Stimulated activated CD8-positive, alpha-beta memory T cell treated with anti-CD3 and anti-CD28 coated beads, Interleukin-7, amount 100 ng/mL, for 4 hours (primary cell): ENCODE results near the gene LRRC8B.
A peak's percentile ranks its signal among the peaks of the same experiment; 100 is the strongest.
"Not testable (repeated sequence)": the region's sequence is repeated elsewhere in the genome, so short reads cannot be mapped to it uniquely, and the experiment has no call there.

Experiments
- DNase-seq, 2 donors: peaks; one replicate each; pipeline ENCODE4 v3.0.0-alpha.2; 2020; ENCODE audit warnings: low read depth in 2 of 2

The LRRC8B gene

DNA sequence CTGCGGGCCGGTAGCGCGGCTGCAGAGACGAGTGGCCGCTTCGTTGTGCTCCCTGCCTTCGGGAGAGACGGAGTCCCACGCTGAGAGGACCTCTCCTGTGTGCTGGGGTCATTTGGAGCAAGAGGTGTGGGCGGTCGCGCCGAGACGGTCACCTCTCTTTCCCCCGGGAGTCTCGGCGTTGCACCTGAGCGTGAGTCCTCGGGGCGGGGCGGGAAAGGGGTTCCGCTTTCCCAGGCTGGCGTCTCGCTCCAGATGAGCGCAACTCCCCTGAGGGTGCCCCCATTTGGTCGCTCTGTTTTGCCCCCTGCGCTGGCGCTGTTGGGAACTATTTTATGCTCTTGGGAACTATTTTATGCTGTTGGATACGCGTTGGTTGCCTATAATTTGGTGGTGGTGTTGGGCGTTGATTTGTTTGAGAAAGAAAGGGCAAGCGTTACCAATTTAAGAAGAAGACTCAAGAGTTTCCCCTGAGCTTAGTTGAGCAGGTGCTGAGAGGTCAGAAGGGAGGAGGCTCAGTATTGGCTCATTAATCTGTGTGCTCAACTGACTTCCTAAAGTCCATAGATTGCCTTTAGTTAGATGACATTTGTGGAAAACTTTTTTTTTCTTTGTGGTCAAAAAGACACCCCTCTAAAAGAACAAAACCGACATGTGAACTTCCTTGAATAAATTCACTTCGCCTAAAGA, 683 bp downstream of the LRRC8B start:
- peak in 1 of 2 donors; percentile 29 for DNase-seq

DNA sequence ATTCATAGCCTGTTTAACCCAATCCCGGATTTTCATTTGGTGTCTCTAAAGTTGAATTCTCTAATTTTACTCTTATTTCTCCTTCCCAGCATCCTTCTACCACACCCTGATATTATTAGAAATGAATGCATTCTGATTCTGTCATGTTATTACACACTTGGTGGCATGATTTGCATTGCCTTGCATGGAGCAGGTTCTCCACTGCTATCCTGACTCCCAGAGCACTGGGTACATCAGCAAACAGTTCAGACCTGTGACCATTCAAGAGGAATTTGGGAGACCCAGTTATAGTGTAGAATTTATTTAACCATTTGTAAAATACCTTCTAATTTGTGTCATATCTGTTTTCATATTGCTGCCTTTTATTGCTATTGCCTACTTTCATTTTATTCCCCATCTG, 2.6 kb downstream of the LRRC8B start:
- no peak for DNase-seq

DNA sequence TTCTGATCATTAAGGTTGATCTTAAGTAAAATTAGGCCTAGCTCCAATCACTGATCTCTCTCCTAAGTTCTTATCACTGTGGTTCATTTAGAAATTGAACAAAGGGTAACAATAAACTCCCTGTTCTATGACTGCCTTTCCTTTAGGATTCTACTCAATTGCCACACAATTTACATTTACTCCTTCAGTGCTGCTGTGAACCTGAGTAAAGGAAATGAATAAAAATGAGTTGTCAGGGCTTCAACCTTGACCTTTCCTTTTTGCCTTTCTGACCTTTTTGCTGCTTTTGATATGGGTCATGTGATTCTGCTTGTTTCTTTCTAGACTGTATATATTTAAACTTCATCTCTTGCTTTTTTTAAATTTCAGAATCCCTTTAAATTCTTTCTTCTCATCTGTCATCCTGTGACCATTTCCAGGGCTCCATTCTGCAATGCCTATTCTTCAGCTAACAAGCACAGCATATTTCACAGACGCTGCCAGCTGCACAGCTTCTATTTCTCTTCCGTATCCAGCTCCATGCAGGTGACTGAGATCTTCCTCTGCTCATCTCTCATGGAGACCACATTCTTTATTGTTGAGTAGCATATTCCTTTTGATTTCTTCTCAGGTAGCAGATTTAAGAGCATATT, 3.2 kb downstream of the LRRC8B start:
- DNase-seq = no peak

DNA sequence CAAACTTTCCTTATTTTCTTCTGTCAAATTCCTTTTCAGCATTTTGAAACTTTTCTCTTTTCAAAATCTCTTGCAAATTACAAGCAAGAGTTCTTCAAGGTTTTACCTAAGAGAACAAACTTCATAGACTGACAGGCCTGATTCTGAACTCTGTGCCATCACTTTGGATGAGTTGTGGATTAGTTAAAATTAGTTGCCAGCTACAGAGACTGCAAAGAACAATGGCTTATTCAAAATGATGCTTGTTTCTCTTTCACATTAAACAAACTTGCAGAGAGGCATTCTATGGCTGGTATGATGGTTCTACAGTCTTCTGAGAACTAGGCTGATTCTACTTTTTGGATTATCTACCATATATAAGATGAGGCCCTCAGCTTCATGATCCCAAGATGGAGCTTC, 3.8 kb downstream of the LRRC8B start:
- DNase-seq = no peak

DNA sequence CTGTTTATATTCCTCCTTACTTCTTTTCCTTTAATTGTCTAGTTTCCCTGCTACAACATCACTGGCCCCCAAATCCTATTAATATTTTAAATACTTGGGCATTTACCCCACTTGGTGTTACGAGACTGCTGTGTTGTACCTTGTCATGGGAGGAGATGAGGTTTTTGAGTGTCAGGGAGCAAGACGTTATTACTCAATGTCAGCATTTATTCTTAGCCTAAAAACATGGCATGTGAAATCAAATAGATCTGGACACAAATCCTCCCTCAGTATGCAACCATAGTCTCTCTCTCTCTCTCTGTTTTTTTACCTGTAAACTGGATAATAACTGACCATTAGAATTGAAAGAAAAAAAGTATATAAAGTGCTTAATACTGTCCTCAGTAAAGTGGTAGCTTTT, 4.6 kb downstream of the LRRC8B start:
- no peak for DNase-seq

DNA sequence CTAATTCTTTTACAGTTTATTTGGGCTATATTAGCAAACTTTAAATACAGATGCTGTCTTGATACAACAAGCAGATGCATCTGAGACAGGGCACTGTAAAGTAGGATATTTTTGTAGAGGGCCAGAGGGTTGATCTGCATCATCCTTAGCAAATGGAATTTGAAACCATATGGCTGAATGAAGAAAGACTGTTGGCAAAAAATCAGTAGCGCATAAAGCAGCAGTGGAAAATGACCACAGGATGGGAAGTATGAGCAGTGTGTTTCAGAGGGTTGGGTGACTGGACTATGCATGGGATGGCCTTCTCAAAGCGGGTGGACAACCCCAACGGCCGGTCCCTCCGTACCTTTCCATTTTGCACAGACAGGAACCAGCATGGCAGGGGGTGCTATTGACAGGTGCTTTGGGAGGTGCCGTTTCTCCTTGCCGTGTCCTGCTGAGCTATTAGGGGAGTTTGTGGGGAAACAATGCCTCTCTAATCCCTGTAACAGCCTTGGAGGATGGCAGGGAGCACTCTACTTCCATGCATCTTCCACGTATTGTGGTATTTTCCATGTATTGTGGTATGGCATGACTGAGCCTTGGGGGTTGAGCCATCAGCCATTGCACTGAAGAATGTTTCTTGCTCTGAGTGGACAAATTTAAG, 5.9 kb downstream of the LRRC8B start:
- DNase-seq = no peak

DNA sequence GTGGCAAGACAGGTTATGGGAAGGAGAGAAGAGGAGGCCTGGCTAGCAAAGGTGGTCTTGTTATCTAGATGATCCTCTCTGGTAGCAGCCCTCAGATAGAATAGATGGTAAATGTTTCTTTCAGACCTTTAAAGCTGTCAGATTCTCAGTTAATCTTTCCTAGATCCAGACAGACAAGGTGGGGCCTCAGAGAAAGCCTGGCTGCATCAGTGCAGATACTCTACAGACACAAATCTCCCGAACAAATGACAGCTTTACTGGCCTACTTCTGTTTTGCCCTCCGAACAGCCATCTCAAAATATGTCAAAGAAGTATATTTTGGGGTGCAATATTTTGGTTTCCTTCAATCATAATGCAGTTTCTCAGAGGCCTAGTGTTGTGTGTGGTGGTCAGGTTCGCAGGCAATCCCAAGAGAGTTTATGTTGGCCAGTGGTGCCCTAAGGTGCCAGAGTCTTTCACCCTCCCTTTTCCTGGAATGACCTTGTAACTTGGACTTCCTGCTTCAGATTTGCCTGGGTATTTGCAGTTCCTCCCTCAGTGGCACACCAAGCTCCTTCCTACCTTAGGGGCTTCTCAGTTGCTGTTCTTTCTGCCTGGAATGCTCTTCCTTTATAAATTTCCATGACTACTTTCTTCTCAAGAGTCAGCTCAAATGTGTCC, 7.0 kb downstream of the LRRC8B start:
- DNase-seq = no peak

DNA sequence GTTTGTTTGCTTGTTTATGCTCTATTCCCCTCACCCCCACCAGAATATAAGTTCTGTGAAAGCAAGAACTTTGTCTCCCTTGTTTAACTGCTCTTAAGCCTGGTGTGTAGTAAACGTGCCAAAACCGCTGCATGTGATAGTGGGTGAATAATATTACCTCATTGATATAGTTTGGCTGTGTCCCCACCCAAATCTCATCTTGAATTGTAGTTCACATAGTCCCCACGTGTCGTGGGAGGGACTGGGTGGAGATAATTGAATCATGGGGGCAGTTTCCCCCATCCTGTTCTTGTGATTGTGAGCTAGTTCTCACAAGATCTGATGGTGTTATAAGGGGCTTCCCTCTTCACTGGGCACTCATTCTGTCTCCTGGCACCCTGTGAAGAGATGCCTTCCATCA, 7.6 kb downstream of the LRRC8B start:
- no peak for DNase-seq

DNA sequence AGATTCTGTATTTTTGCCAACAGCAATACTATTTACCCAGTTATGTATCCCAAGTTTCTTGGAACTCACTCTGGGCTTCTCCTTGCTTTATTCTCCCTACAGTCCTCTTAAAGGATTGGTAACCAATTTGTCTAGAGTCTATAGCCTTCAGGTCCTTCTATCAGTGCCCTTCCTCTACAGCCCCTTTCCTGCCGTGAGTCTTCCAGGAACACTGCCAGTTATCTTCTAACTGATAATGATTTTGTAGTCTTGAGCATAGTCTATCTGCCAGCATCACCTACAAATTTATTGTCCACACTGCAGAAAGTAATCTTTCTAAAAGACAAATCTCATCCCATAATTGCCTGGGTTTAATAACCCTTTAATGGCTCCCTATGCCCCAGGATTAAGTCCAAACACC, 8.2 kb downstream of the LRRC8B start:
- DNase-seq = no peak

DNA sequence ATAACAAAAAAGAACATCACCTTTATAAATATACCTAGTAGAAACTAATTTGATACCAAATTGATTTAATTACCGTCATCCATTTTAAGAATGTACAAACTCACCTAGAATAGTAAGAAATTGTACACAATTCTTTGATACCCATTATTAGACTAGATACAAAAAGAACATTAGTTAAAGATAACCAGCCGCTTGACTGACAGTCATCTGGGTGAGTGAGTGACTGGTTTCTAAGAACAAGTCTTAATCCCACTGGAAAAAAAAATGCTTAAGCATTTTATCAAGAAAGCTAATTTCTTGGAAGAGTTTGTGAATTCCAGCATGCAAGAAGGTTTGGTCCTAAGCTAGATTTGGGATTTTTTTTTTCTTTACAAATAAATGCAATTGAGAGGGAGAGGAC, 10.9 kb downstream of the LRRC8B start:
- DNase-seq = no peak

DNA sequence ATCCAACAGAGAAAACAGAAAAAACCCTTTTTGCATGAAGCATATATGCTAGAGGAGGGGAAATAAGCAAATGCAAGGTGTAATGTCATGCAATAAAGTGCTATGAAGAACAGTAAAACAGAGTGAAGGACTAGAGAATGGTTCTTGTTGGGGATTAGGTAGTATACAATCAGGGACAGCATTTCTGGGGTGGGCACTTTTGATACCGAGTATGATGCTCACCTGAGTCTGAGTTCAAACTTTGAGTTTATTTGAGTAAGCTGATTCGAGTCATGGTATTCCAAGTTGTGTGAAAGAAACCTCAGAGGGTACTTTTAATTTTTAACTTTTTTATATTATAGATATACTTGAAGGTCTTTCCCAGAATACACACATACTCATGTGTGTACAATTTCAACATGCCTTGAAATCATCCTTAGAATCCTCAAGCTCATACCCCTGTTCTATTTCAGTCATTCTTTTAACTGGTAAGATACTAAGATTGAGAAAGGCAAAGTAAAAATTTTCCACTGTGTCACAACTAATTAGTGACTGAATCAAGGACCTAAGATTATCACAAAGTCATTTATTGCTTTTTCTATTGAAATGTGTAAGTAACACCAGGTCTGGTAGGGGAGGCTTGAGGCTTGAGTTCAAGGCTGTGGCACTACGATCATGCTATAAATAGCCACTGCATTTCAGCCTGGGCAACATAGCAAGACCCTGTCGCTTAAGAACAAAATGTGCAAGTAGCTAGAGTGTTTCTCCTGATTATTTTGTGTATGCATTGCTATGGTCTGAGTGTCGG, 12.1 kb downstream of the LRRC8B start:
- DNase-seq = no peak

DNA sequence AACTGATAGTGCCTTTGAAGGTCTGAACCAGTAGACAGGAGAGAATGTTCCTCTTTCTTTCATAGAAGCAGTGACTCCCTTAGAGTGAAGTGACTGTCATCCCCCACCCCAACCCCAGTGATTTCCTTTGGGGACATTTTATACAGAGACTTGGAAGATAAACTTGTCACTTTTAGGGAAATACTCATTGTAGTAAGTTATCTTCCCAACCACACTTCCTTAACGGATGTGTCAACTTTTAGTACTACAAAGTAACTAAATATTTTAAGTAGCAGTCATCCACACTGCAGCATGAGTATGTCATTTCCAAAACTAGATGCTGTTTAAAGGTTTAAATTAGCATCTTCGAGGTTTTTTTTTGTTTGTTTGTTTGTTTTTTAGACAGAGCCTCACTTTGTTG, 13.7 kb downstream of the LRRC8B start:
- no peak for DNase-seq

DNA sequence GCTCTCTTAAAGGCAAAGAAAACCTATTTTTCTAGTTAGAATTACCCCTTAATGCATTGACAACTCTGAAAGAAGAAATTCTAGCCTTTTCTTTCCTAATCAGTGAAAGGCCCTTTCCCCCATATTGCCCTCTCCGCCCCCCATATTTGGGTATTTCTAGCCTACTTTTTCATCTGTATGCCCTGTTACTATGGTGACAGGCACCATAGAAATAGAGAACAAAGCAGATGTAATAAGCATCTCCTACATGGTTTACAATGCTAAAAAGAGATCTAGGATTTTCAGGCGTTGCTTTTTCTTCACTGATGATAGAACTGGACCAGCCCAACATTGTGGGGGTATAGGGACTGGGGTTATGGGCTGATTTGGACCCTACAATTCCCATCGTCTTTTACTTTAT, 14.5 kb downstream of the LRRC8B start:
- no peak for DNase-seq

DNA sequence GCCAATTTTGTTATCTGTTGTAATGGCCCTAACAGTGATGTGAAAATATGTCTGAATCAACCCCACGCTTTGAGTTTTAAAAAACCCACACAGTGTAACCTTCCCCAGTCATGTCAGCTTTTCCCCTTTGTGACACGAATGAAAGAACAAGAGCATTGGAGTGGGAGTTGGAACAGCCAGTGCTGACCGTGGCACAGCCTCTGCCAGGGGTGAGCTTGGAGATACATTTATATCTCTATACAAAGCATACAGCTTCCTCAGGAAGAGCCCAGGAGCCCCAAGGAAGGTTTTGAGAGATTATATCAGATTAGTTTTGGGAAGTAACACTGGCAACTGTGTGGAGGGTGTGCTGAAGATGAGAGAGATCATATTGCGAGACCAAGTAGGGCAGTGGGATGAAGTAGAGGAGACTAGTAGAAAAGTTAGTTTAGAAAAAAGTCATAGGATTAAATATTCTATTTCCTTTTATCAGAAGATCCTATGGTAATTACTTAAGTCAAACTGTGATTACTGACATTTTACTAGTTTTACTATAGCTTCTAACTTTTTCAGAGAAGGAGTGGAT, 15.9 kb downstream of the LRRC8B start:
- no peak for DNase-seq

DNA sequence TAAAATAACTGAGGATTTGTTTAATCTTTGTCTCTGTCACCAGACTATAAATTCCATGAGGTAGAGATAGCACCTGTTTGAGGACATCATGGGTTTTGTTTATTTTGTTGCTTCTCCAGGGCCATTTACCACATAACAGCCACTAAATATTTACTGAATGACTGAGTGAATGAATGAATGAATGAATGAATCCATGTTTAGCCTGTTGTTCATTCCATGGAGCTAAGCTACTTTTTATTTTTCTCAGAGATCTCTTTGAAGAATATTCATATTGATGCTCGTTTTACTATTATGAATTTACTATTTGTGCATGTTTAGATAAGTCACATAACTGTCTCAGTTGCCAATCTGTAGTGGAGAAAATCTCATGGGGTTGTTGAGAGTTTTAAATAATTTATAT, 17.7 kb downstream of the LRRC8B start:
- DNase-seq = no peak

DNA sequence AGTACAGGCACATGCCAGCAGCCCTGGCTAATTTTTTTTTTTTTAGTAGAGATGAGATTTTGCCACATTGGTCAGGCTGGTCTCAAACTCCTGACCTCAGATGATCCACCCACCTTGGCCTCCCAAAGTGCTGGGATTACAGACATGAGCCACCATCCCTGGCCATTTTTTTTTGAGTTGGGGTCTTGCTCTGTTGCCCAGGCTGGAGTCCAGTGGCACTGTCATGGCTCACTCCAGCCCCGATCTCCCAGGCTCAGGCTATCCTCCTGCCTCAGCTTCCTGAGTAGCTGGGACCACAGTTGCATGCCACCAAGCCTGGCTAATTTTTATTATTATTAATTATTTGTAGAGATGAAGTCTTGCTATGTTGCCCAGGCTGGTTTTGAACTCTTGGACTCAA, 19.0 kb downstream of the LRRC8B start:
- not testable (repeated sequence) for DNase-seq

DNA sequence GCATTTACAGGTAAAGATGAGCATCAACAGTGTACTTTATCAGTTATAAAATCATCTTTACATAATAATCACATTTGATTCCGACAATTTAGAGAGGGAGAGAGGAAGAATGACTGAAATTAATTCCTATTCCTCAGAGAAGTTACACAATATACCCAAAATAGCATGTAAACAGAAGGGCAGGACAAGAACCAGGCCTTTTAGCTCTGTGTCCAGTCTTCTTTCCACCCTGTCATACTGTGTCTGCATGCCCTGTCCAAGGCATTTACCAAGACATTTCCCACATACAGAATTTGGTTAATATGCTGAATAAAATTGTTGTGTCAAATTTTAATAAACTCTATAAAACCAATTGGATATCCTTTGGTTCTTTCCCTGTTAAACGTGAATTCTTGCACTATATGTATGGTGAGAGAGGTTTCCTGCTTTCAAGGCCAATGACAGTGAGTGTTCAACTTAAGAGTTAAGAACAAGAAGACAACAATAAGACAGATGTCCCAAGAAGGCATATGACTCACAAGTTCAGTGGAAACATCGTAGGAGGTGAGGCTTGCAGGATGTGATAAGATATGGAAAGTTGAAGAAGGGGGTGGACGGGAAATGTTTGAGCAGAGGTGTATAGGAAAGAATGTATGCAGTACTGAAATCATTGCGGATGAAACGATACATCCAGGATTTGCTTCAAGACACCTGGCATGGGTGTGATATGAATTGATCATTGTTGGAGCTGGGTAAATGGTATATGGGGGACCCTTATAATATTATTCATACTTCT, 20.8 kb downstream of the LRRC8B start:
- peak; percentile 8 to 59 for DNase-seq

DNA sequence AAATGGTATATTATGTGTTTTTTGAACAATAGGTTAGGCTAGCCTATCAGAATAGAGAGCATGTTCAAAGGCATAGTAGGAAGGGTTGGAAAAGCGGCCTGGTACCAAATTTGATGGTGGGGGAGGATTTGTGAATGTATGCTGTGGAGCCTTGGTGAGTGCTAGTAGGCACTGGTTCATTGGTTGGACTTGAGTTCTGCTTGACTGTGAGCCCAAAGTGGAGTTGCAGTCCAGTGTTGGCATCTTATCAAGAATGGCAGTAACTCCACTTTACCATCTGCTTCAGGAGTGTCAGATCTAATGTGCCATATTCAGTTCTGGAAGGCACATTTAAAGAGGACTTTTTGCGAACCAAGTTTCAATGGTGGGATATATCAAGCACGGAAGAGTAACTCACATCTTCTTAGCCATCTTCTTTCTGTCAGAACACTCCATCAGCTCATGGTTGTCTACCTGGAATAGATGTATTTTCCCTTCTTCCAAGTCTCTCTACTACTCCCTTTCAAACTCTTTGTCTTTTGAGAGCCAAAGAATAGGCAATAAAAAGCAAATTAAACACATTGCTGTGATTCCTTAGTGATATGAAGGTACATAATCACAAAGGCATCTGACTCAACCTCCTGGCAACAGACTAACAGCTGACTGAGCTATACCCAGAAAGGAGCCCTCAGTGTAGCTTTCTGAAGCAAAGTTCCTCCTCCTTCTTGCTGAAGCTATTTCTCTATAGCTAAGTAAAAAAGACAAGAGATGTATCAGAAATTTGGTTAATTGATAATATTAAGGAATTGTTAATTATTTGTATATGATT, 21.7 kb downstream of the LRRC8B start:
- no peak for DNase-seq

DNA sequence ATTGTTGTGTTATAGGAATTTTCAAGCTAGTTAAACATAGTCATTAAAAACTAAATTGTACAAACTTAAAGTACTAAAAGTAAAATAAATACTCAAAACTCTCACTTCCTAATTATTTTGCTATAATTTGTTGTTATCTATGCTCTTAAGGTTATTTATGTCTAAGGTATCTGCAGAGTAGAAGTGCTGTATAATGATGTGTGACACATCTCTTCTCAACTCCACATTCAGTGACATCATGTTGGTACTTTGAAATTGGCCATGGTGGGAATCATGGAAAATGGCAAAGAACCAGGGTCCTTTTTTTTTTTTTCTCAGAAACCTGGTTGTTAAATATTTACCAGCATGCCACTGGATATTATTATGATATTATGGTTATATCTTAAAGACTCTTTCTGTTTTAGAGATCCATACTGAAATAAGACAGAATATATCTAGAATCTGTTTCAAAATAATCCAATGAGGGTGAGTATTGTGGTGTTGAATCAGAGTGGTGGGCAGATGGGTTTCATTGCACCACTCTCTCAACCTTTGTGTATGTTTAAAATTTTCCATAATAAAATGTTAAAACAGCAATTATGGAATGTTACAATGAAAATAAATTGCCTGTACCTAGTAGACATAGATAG, 22.4 kb downstream of the LRRC8B start:
- DNase-seq = no peak
